ENCODE data around the gene NINJ2.

NINJ2 gene

GRCh38 chr12:569091-569676, 94.1 kb downstream of the NINJ2 start:
- no peak for DNase-seq (ENCODE audit: low spot score)

- DNase-seq (ENCODE audit: low spot score), result no peak
Measured at GRCh38 chr12:568486-568885, 94.8 kb downstream of the NINJ2 start.

- no peak for DNase-seq (ENCODE audit: low spot score)
Measured at GRCh38 chr12:565589-566105, 97.6 kb downstream of the NINJ2 start.

GRCh38 chr12:565161-565560, 98.1 kb downstream of the NINJ2 start:
- no peak for DNase-seq (ENCODE audit: low spot score)

- DNase-seq (ENCODE audit: low spot score), result no peak
Measured at GRCh38 chr12:563787-564298, 99.4 kb downstream of the NINJ2 start.

GRCh38 chr12:563250-563781, 99.9 kb downstream of the NINJ2 start:
- no peak for DNase-seq (ENCODE audit: low spot score)

GRCh38 chr12:562634-563033, 100.6 kb downstream of the NINJ2 start:
- no peak for DNase-seq (ENCODE audit: low spot score)

- DNase-seq (ENCODE audit: low spot score), result no peak
Measured at GRCh38 chr12:561908-562593, 101.2 kb downstream of the NINJ2 start.

- no peak for DNase-seq (ENCODE audit: low spot score)
Measured at GRCh38 chr12:561391-561705, 101.9 kb downstream of the NINJ2 start.

- DNase-seq (ENCODE audit: low spot score), result no peak
Measured at GRCh38 chr12:560691-561390, 102.4 kb downstream of the NINJ2 start.

- DNase-seq (ENCODE audit: low spot score), result no peak
Measured at GRCh38 chr12:559906-560455, 103.3 kb downstream of the NINJ2 start.

GRCh38 chr12:559208-559905, 103.9 kb downstream of the NINJ2 start:
- DNase-seq (ENCODE audit: low spot score), result no peak

GRCh38 chr12:558580-558979, 104.7 kb downstream of the NINJ2 start:
- no peak for DNase-seq (ENCODE audit: low spot score)

GRCh38 chr12:556498-556897, 106.7 kb downstream of the NINJ2 start:
- DNase-seq (ENCODE audit: low spot score), result no peak

- no peak for DNase-seq (ENCODE audit: low spot score)
Measured at GRCh38 chr12:554001-554285, 109.3 kb downstream of the NINJ2 start.

- no peak for DNase-seq (ENCODE audit: low spot score)
Measured at GRCh38 chr12:553216-554000, 109.8 kb downstream of the NINJ2 start.

- DNase-seq (ENCODE audit: low spot score), result no peak
Measured at GRCh38 chr12:552466-552865, 110.8 kb downstream of the NINJ2 start.

- DNase-seq (ENCODE audit: low spot score), result no peak
Measured at GRCh38 chr12:550473-551260, 112.6 kb downstream of the NINJ2 start.

GRCh38 chr12:549476-550082, 113.7 kb downstream of the NINJ2 start:
- no peak for DNase-seq (ENCODE audit: low spot score)

GRCh38 chr12:547883-548470, 115.3 kb downstream of the NINJ2 start:
- no peak for DNase-seq (ENCODE audit: low spot score)

Measured in ecto neural progenitor cell (in vitro differentiated cells).